ENCODE results near the gene ADGRB3.
"Not testable (repeated sequence)": the region's sequence is repeated elsewhere in the genome, so short reads cannot be mapped to it uniquely, and the experiment has no call there.

The ADGRB3 gene

DNA sequence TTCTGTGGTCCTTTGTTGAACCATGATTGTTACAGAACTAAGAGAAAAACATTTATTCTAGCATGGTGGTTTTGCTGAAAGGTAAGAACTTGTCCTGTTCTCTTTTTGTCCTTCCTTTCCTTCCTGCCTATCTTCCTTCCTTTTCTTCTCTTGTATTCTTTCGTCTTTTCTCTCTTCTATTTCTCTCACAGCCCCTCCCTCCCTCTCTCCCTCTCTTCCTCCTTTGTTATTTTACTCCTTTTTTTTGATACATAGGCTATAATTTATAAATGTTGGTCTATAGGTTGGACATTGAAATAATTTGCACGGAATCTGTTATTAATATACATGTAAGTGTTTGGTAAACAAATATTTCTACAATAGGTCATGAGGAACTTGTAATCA is 18.6 kb downstream of the ADGRB3 start:
- H3K4me3 ChIP-seq (ENCODE audit: low read depth, low read length): no peak overlapping the region
- DNase-seq (ENCODE audit: low read depth): no peak
- no peak for TF ChIP-seq CTCF (IDR thresholded peaks at IDR 0.05; ENCODE audit: low read depth, low read length, missing control alignments)

DNA sequence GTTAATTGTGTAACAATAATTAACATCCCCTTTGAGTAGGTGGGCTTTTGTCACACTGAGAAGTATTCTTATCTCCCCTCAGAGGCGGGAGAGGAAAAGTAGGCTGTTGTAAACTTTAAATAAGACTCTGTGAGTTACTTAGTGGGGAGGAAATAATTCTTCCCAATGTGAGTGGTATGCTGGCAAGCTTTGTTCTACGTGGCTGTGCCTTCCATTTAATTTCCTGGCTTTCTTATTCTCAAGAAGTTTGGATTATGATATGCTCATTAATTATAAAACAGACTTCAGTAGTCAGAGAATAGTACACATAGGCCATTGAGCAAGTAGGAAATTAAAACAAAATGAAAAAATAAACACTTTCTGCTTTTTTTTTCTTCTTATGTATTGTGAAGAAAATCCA is 19.1 kb downstream of the ADGRB3 start:
- no peak for DNase-seq (ENCODE audit: low read depth)
- TF ChIP-seq CTCF (IDR thresholded peaks at IDR 0.05; ENCODE audit: low read depth, low read length, missing control alignments): no peak
- no peak overlapping the region for H3K4me3 ChIP-seq (ENCODE audit: low read depth, low read length)

DNA sequence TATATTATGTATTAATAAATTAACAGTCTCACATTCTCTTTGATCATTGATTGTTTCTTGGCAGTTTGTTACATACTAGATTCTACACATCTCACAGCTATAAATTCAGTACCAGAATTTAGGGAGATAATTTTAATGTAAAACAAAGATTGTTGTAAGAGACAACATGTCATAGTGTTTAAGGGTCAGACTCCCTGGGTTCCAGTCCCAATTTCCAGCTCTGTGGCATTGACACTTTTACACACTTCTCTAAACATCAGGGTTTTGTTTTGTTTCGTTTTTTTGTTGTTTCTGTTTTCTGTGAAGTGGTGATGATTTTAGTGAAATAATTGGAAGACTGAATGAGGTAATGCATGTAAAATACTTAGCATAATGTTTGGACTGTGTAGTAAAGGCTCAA is 19.9 kb downstream of the ADGRB3 start:
- H3K4me3 ChIP-seq (ENCODE audit: low read depth, low read length): no peak overlapping the region
- DNase-seq (ENCODE audit: low read depth): no peak
- no peak for TF ChIP-seq CTCF (IDR thresholded peaks at IDR 0.05; ENCODE audit: low read depth, low read length, missing control alignments)

- no peak overlapping the region for H3K4me3 ChIP-seq (ENCODE audit: low read depth, low read length)
- no peak for DNase-seq (ENCODE audit: low read depth)
- no peak for TF ChIP-seq CTCF (IDR thresholded peaks at IDR 0.05; ENCODE audit: low read depth, low read length, missing control alignments)
These were observed 22.5 kb downstream of the ADGRB3 start for GRCh38 chr6:68657374-68658139.

DNA sequence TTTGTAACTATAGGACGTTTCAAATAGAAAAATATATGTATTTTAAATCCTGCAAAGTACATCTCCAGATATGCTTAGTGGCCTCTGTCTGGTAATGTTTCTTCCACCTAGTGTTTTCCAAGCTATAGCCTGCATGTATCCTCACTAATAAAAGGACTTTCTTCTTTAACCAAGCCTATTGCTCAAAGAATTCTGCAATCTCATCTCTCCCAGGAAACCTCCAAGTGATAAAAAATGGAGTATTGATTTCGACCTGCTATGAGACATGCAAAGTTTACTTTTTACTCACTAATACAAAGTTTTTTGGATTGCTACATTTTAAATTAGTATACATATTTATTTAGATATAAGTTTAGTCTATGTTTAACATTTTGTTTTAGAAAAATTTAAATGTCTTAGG is 23.3 kb downstream of the ADGRB3 start:
- TF ChIP-seq CTCF (IDR thresholded peaks at IDR 0.05; ENCODE audit: low read depth, low read length, missing control alignments): no peak
- no peak overlapping the region for H3K4me3 ChIP-seq (ENCODE audit: low read depth, low read length)
- DNase-seq (ENCODE audit: low read depth): no peak

GRCh38 chr6:68673255-68673654 is 38.2 kb downstream of the ADGRB3 start:
- no peak for TF ChIP-seq CTCF (IDR thresholded peaks at IDR 0.05; ENCODE audit: low read depth, low read length, missing control alignments)
- no peak overlapping the region for H3K4me3 ChIP-seq (ENCODE audit: low read depth, low read length)
- DNase-seq (ENCODE audit: low read depth): no peak

GRCh38 chr6:68675548-68675947 is 40.5 kb downstream of the ADGRB3 start:
- DNase-seq (ENCODE audit: low read depth): no peak
- H3K4me3 ChIP-seq (ENCODE audit: low read depth, low read length): no peak overlapping the region

GRCh38 chr6:68676094-68676493 is 41.0 kb downstream of the ADGRB3 start:
- DNase-seq (ENCODE audit: low read depth); H3K4me3 ChIP-seq (ENCODE audit: low read depth, low read length): not testable (repeated sequence)

More at GRCh38 chr6:68675548-68675947, 40.5 kb downstream of the ADGRB3 start:
- no peak for TF ChIP-seq CTCF (IDR thresholded peaks at IDR 0.05; ENCODE audit: low read depth, low read length, missing control alignments)

Data from GM12864 (cell line).